GM19324 (cell line): ENCODE data around the gene WWOX.

ENCODE experiments used
- ATAC-seq: cut with Tn5 transposase; IDR thresholded peaks from one replicate; pipeline ENCODE4 v1.9.1; 2021; ENCODE audit warnings: mild to moderate bottlenecking, moderate library complexity; ENCODE audit not compliant: unreplicated experiment, low FRiP score

The WWOX gene

GRCh38 chr16:79008036-79008868 is 908.8 kb downstream of the WWOX start:
- no peak for ATAC-seq

- no peak for ATAC-seq
These were observed 909.4 kb downstream of the WWOX start for GRCh38 chr16:79008869-79009179.

- ATAC-seq, result no peak
These were observed 910.4 kb downstream of the WWOX start for GRCh38 chr16:79009896-79010295.

- ATAC-seq, result no peak
These were observed 911.8 kb downstream of the WWOX start for GRCh38 chr16:79011282-79011681.

GRCh38 chr16:79012671-79013434 is 913.4 kb downstream of the WWOX start:
- no peak for ATAC-seq

GRCh38 chr16:79013930-79014660 is 914.6 kb downstream of the WWOX start:
- ATAC-seq, result no peak

- ATAC-seq, result no peak
These were observed 919.4 kb downstream of the WWOX start for GRCh38 chr16:79018650-79019429.

GRCh38 chr16:79019431-79019830 is 920.0 kb downstream of the WWOX start:
- ATAC-seq, result no peak

GRCh38 chr16:79021991-79022630 is 922.7 kb downstream of the WWOX start:
- no peak for ATAC-seq

- ATAC-seq, result no peak
These were observed 926.7 kb downstream of the WWOX start for GRCh38 chr16:79026117-79026516.

- ATAC-seq, result no peak
These were observed 937.1 kb downstream of the WWOX start for GRCh38 chr16:79036541-79036940.

GRCh38 chr16:79037521-79038373 is 938.3 kb downstream of the WWOX start:
- no peak for ATAC-seq

GRCh38 chr16:79041206-79041605 is 941.8 kb downstream of the WWOX start:
- ATAC-seq, result no peak

- no peak for ATAC-seq
These were observed 942.7 kb downstream of the WWOX start for GRCh38 chr16:79042141-79042540.

GRCh38 chr16:79042886-79043285 is 943.4 kb downstream of the WWOX start:
- ATAC-seq, result no peak

GRCh38 chr16:79045191-79045590 is 945.7 kb downstream of the WWOX start:
- no peak for ATAC-seq

- no peak for ATAC-seq
These were observed 947.9 kb downstream of the WWOX start for GRCh38 chr16:79047337-79047736.

- ATAC-seq, result no peak
These were observed 949.6 kb downstream of the WWOX start for GRCh38 chr16:79049040-79049439.

GRCh38 chr16:79050063-79050462 is 950.6 kb downstream of the WWOX start:
- ATAC-seq, result no peak
